Right hindlimb (tissue), 1 donor: ENCODE measurements around the gene GRAMD1A.

ENCODE experiments used
- DNase-seq: peaks from one replicate; pipeline ENCODE4 v3.0.0-alpha.2; 2018

GRAMD1A gene

GRCh38 chr19:35056513-35057063 lies 56.5 kb downstream of the GRAMD1A start:
- no peak for DNase-seq

GRCh38 chr19:35058370-35058769 lies 58.2 kb downstream of the GRAMD1A start:
- no peak for DNase-seq

GRCh38 chr19:35059006-35059798 lies 59.1 kb downstream of the GRAMD1A start:
- no peak for DNase-seq

- no peak for DNase-seq
Observed at GRCh38 chr19:35059799-35060091, 59.6 kb downstream of the GRAMD1A start.

GRCh38 chr19:35060160-35060855 lies 60.2 kb downstream of the GRAMD1A start:
- no peak for DNase-seq

GRCh38 chr19:35061583-35062373 lies 61.7 kb downstream of the GRAMD1A start:
- no peak for DNase-seq

- no peak for DNase-seq
Observed at GRCh38 chr19:35062942-35063341, 62.8 kb downstream of the GRAMD1A start.

GRCh38 chr19:35063940-35064818 lies 64.1 kb downstream of the GRAMD1A start:
- DNase-seq: no peak

- DNase-seq: no peak
Observed at GRCh38 chr19:35065574-35065973, 65.5 kb downstream of the GRAMD1A start.

GRCh38 chr19:35066121-35066520 lies 66.0 kb downstream of the GRAMD1A start:
- DNase-seq: no peak

- DNase-seq: peak; percentile 89
Observed at GRCh38 chr19:35066691-35067563, 66.8 kb downstream of the GRAMD1A start.

- no peak for DNase-seq
Observed at GRCh38 chr19:35068941-35069634, 69.0 kb downstream of the GRAMD1A start.

- DNase-seq: no peak
Observed at GRCh38 chr19:35069696-35070095, 69.6 kb downstream of the GRAMD1A start.

- DNase-seq: no peak
Observed at GRCh38 chr19:35070471-35070870, 70.3 kb downstream of the GRAMD1A start.

- DNase-seq: no peak
Observed at GRCh38 chr19:35073516-35073915, 73.4 kb downstream of the GRAMD1A start.

- DNase-seq: no peak
Observed at GRCh38 chr19:35073941-35074340, 73.8 kb downstream of the GRAMD1A start.

GRCh38 chr19:35074426-35075201 lies 74.5 kb downstream of the GRAMD1A start:
- DNase-seq: no peak

- DNase-seq: no peak
Observed at GRCh38 chr19:35075202-35076025, 75.3 kb downstream of the GRAMD1A start.

GRCh38 chr19:35076026-35076370 lies 75.9 kb downstream of the GRAMD1A start:
- no peak for DNase-seq
